ENCODE results near the gene P4HA3.
A peak's percentile ranks its signal among the peaks of the same experiment; 100 is the strongest.

P4HA3 gene

DNA sequence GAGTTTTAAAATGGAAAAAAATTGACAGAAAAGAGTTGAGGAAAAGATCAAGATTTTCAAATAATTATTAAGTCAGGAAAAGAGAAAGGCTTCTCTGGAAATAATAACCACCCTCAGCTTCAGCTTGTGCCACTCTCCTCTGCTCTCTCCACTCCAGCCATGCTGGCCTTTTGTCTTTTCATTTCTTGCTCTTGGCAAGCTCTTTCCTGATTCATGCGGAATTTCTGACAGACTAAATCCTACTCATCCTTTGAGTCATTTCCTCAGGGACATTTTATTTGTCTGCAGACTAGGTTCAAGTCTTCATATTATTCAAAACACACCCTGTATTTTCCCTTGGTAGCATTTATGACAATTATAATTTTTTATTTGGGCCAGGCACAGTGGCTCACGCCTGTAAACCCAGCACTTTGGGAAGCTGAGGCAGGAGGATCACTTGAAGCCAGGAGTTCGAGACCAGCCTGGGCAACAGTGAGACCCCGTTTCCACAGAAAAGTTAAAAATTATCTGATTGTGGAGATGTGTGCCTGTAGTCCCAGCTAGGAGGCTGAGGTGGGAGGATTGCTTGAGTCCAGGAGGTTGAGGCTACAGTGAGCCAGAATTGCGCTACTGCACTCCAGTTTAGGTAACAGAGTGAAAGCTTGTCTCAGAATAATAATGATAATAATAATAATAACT is 7.8 kb upstream of the P4HA3 start:
- no peak overlapping the region for H3K4me3 ChIP-seq
- H3K4me1 ChIP-seq = no peaks in the 10 kb centered on the region
- no peak overlapping the region for H3K27ac ChIP-seq
- H3K36me3 ChIP-seq = no peaks in the 10 kb centered on the region
- H3K4me2 ChIP-seq = no peak overlapping the region
- TF ChIP-seq Cebpa-rat (IDR thresholded peaks at IDR 0.05) = no peak
- H3K27me3 ChIP-seq = no peaks in the 10 kb centered on the region
- peaks cover 14 to 30% (median 23%) of the 10 kb centered on the region in 11 experiments for H3K9me3 ChIP-seq (replicated peaks in 1 of 11)
- H3K9ac ChIP-seq = no peak overlapping the region
- no peaks in the 10 kb centered on the region for H4K20me1 ChIP-seq

DNA sequence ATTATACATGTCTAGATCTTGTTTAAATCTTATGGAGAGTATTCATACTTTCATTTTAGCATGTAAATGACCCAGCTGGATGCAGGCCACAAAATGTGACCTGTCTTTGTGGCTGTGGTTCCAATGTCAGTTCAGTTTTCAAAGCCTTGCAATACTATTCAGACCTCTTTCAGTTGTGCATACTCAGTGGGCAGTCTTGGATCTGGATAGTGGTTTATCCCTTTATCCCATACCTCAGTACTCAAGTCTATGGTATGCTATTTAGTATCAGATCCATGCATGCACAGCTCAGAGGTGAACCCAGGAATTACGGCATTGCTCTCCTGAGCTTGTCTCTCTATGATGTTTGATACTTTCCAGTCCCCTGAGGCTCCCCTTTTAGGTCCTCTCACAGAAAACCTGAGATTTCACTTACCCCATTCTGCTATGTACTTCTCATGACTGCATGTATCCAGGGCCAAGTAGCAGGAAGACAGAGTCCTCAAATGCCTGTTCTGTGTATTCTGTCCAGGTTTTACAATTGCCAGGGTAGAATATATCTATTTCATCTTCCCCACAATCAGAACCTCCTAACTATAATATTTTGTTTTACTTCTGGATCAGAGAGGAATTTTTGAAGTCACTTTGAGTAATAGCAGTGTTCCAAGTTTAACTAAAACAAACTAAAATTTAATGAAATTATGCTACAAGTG is 6.9 kb upstream of the P4HA3 start:
- H3K4me1 ChIP-seq = no peaks in the 10 kb centered on the region
- no peak for TF ChIP-seq Cebpa-rat (IDR thresholded peaks at IDR 0.05)
- no peaks in the 10 kb centered on the region for H3K27me3 ChIP-seq
- H3K9ac ChIP-seq = no peak overlapping the region
- H3K4me2 ChIP-seq = no peak overlapping the region
- no peak overlapping the region for H3K27ac ChIP-seq
- H3K36me3 ChIP-seq = no peaks in the 10 kb centered on the region
- H3K9me3 ChIP-seq (replicated peaks in 1 of 11) = peaks cover 14 to 30% (median 23%) of the 10 kb centered on the region in 11 experiments
- H4K20me1 ChIP-seq = no peaks in the 10 kb centered on the region
- no peak overlapping the region for H3K4me3 ChIP-seq

DNA sequence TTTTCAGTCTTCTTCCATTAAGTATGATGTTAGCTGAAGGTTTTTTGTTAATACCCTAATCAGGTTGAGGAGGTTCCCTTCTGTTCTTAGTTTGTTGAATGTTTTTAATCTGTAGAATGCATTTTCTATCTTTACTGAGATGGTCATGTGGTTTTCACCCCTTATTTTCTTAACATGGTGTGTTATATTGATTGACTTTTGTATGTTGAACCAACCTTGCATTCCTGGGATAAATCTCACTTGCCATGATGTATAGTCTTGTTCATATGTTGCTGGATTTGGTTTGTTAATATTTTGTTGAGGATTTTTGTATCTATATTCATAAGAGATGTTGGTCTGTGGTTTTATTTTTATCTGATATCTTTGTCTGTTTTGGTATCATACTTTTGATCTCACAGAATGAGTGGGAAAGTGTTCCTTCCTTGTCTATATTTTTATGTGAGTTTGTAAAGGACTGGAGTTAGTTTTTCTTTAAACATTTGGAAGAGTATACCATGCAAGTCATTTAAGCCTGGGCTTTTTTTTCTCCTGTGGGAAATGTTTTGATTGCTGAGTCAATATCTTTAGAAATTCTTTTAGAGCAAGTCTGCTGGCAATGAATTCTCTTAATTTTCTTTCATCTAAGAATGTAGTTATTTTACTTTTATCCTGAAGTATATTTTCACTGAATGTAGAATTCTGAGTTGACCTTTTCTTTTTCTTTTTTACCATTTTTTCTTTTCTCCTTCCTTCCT is 5.5 kb upstream of the P4HA3 start:
- no peak overlapping the region for H3K9ac ChIP-seq
- H3K27ac ChIP-seq = no peak overlapping the region
- H3K36me3 ChIP-seq = no peaks in the 10 kb centered on the region
- peaks cover 14 to 30% (median 23%) of the 10 kb centered on the region in 11 experiments for H3K9me3 ChIP-seq (replicated peaks in 1 of 11)
- no peaks in the 10 kb centered on the region for H4K20me1 ChIP-seq
- H3K27me3 ChIP-seq = no peaks in the 10 kb centered on the region
- no peak overlapping the region for H3K4me2 ChIP-seq
- TF ChIP-seq Cebpa-rat (IDR thresholded peaks at IDR 0.05) = no peak
- H3K4me3 ChIP-seq = no peak overlapping the region
- H3K4me1 ChIP-seq = no peaks in the 10 kb centered on the region

DNA sequence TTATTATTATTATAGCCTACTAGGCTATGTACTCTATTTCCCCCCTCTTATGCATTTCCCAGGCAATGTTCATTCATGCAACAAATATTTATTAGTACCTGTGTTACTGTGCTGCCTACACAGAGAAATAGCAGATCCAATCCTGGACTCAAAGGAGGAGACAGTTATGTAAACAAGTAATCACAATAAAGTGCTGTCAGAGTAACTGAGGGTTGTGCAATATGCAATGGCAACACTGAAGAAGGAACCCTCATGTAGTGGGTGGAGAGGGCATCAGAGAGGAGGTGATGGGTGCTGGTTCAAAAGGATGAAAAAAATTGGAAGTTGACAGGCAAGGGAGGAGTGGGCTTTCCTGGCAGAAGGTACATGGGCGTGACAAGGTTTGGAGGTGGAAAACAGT is 886 bp upstream of the P4HA3 start:
- 0 out of 22 replicates have a peak, but pooled peaks of 1 of the 11 experiments have one; percentile 30 for TF ChIP-seq Cebpa-rat (IDR thresholded peaks at IDR 0.05)
- Histone ChIP-seq H3K4me3 (no peak overlapping the region), H3K4me1 (no peaks in the 10 kb centered on the region), H3K36me3 (no peaks in the 10 kb centered on the region), H3K4me2 (no peak overlapping the region), H3K27me3 (no peaks in the 10 kb centered on the region), H3K27ac (no peak overlapping the region), H3K9ac (no peak overlapping the region), H4K20me1 (no peaks in the 10 kb centered on the region), H3K9me3 (replicated peaks in 1 of 11) (peaks cover 13 to 28% (median 18%) of the 10 kb centered on the region in 11 experiments)

DNA sequence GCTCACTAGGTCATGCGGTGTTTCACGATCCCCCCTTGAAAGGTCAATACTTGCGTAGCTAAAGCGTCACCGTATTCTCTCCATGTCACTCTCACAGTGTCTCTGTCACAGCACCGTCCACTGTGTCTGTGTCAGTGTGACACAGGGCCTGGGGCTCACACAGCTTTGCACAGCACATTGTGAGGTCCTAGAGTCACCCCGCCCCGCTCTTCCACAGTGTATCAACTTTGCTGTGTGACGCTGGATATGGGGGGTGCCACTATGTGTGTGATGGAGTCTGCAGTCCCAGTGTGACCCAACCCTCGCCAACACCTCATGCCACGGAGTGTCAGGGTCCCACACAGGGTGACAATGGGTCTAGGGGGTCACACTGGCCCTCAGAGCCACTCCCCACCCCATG is 583 bp downstream of the P4HA3 start:
- Histone ChIP-seq H3K9ac (no peak overlapping the region), H3K36me3 (no peaks in the 10 kb centered on the region), H4K20me1 (no peaks in the 10 kb centered on the region), H3K9me3 (replicated peaks in 1 of 11) (peaks cover 0 to 13% (median 4%) of the 10 kb centered on the region in 11 experiments; a peak in 17 of 22 replicates), H3K27ac (no peak overlapping the region), H3K4me1 (no peaks in the 10 kb centered on the region), H3K4me3 (no peak overlapping the region), H3K27me3 (no peaks in the 10 kb centered on the region), H3K4me2 (no peak overlapping the region)
- no peak for TF ChIP-seq Cebpa-rat (IDR thresholded peaks at IDR 0.05)

DNA sequence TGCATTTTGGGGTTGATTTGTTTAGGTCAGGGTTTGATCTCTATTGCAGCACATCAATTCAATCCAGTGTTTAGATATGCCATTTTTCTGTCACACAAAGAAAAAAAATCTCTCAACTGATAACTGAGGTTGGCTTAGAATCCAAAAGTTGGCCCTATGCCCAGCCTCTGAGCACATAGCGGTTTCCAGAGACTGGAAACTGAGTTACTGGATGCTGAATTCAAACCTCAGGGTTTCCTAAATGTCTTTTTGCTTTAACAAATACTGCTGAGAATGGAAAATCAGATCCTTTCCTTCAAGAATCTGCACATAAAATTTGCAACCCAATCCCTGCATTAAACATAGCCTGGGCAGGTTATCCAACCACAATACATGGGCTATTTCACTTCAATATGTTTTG is 4.0 kb downstream of the P4HA3 start:
- Histone ChIP-seq H3K36me3 (no peaks in the 10 kb centered on the region), H3K9ac (no peak overlapping the region), H3K27me3 (no peaks in the 10 kb centered on the region), H3K4me3 (no peak overlapping the region), H4K20me1 (no peaks in the 10 kb centered on the region), H3K27ac (no peak overlapping the region), H3K9me3 (replicated peaks in 1 of 11) (peaks cover 0 to 10% (median 0%) of the 10 kb centered on the region in 11 experiments; a peak in 13 of 22 replicates), H3K4me2 (no peak overlapping the region), H3K4me1 (no peaks in the 10 kb centered on the region)
- TF ChIP-seq Cebpa-rat (IDR thresholded peaks at IDR 0.05) = no peak

DNA sequence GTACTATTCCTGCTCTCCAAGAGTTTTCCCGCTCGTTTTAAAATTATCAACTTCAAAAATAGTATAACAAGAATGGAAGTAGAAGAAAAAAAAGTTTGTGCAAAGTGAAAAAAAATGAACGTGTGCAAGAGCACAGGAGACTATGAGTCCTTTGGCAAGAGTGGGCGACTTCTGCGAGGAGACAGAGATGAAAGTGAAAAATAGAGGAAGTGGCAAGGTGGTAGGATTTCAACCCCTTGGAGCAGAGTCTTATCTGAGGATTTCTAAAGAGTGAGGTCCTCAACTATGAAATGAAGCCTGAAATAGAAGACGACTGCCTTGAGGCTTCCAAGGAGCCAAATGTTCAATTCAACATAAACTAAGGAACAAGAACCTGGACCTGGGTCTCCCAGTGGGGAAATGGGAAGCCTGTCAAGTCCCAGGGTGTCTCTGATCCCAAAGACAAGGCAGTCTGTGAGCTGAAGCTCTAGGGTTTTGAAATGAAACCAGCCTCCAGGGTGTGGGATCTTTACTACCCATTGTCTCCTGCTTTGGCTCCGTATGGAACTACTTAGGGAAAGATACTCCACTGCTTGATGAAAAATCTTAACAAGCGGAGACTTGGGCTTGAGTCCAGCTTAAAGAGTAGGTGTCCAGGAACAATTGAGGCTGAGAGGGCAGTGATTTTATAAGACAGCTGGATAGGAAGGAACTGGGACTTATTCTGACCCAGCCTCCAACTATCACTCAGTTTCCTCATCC is 4.8 kb downstream of the P4HA3 start:
- no peak for TF ChIP-seq Cebpa-rat (IDR thresholded peaks at IDR 0.05)
- H3K9ac ChIP-seq = no peak overlapping the region
- H3K4me3 ChIP-seq = no peak overlapping the region
- no peaks in the 10 kb centered on the region for H3K4me1 ChIP-seq
- no peaks in the 10 kb centered on the region for H3K36me3 ChIP-seq
- H4K20me1 ChIP-seq = no peaks in the 10 kb centered on the region
- no peak overlapping the region for H3K27ac ChIP-seq
- H3K27me3 ChIP-seq = no peaks in the 10 kb centered on the region
- peaks cover 0 to 9% (median 0%) of the 10 kb centered on the region in 11 experiments; a peak in 12 of 22 replicates for H3K9me3 ChIP-seq (replicated peaks in 1 of 11)
- no peak overlapping the region for H3K4me2 ChIP-seq

DNA sequence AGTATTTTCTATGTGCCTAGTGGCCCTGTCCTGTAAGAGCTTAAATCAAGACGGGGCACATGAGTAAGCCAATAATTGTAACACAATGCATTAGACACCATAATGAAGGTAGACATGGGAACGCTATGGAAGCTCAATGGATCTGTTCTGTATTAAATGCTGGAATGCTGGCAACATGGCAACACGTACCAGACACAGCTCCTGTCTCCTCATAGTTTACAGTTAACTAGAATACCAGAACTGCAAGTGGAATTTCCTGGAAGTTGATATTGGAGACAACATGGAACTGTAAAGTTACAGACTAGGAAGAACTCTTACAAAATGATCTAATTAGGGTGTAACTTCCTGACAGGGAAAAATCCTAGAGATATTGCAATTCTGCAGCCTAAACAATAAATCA is 12.4 kb downstream of the P4HA3 start:
- no peaks in the 10 kb centered on the region for H3K4me1 ChIP-seq
- H3K9me3 ChIP-seq (replicated peaks in 1 of 11) = peaks cover 0 to 9% (median 4%) of the 10 kb centered on the region in 11 experiments; a peak in 4 of 22 replicates
- no peaks in the 10 kb centered on the region for H4K20me1 ChIP-seq
- no peak overlapping the region for H3K4me2 ChIP-seq
- TF ChIP-seq Cebpa-rat (IDR thresholded peaks at IDR 0.05) = no peak
- no peak overlapping the region for H3K27ac ChIP-seq
- H3K9ac ChIP-seq = no peak overlapping the region
- H3K27me3 ChIP-seq = no peaks in the 10 kb centered on the region
- no peaks in the 10 kb centered on the region for H3K36me3 ChIP-seq
- no peak overlapping the region for H3K4me3 ChIP-seq

DNA sequence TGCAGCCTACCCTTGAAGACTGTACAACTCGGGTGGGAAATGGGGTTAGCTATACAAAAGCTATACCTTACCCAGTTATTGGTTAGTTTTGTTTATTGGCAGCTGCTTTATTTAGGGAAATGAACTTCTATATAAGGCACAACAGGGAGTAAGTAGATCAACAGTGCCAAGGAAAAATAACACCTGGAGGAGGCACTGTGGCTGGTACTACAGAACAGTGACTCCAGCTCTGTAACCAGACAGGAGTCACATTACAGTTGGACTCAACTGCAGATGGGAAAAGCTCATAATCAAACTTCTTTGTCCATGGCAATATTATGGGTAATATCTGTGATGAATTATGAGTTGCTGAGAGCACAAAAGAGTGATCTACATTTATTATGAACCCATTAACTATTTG is 14.0 kb downstream of the P4HA3 start:
- Histone ChIP-seq H4K20me1 (no peaks in the 10 kb centered on the region), H3K9ac (no peak overlapping the region), H3K4me2 (no peak overlapping the region), H3K9me3 (replicated peaks in 1 of 11) (peaks cover 0 to 9% (median 4%) of the 10 kb centered on the region in 11 experiments; a peak in 4 of 22 replicates), H3K27ac (no peak overlapping the region), H3K36me3 (no peaks in the 10 kb centered on the region), H3K4me1 (no peaks in the 10 kb centered on the region), H3K4me3 (no peak overlapping the region), H3K27me3 (no peaks in the 10 kb centered on the region)
- no peak for TF ChIP-seq Cebpa-rat (IDR thresholded peaks at IDR 0.05)
